ENCODE measurements around the gene SETD5. TPM values are rescaled to one million over a fixed set of nuclear protein-coding genes. Genes with fewer than 3 reads are reported as not detected.

The SETD5 gene
- total and polyA plus RNA-seq, 10 donors: 9.7 to 159 (median 118) TPM

DNA sequence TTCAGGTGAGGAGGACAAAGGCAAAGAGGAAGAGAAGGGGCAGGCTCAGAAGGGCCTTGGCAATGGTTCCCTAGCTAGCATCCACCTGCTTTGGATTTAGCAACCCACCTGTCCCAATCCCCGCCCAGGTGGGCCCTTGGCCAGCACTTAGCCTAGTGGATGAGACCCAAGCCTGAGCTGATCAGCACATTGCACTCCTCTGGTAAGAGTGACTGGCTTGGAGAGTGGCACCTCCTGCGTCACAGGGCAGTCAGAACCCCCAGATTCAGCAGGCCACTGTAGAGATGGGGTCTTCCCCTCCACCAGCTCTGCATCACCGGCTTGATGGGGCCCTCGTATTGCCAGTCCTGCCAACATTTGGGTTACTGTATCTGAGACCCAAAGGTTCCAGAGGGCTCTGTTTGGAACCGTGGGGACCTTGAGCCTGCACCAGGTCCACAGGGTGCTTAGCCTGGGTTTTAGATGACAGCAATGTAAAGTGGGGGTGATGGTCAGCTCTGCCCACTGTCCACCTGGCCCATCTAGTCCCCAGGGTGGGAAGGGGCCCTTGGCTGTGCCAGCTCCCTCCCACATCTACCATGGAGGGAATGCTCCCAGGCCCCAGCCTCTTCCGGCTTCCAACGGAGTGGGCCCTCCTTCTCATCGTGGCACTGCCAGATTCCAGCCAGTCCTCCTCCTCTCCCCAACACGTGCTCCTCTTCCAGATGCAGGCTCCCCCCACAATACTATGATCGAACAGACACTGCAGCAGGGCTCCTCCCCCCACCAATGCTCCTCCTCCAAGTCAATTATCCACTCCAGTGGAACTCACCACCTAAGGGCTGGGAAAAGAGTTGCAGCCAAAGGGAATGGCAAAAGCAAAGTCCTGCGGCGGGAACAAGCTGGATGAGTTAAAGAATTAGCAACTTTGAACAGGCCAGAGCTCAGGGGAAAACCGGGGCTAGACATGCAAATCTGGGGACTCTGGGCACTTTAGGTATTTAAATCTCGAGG, 110.5 kb downstream of the SETD5 start:
- Histone ChIP-seq H3K9me3 (no peaks in the 10 kb centered on the region), H3K36me3 (no peaks in the 10 kb centered on the region), H3K27ac (no peak overlapping the region), H3K27me3 (replicated peaks in 1 of 7) (peaks cover 0 to 39% (median 14%) of the 10 kb centered on the region in 7 donors), H3K4me3 (no peak overlapping the region), H3K4me1 (no peaks in the 10 kb centered on the region)
- intact Hi-C loops (cut with DNase I; ENCODE audit: low total_unique reads): no loop called here
- no peak for DNase-seq
- 64 to 67% (median 64%) methylated on average over 14 of the region's 14 CpGs for WGBS, 5 donors
- no peak for TF ChIP-seq POLR2A (IDR thresholded peaks at IDR 0.05)
- no peak for TF ChIP-seq POLR2AphosphoS5 (IDR thresholded peaks at IDR 0.05)
- TF ChIP-seq, protein P1, sequence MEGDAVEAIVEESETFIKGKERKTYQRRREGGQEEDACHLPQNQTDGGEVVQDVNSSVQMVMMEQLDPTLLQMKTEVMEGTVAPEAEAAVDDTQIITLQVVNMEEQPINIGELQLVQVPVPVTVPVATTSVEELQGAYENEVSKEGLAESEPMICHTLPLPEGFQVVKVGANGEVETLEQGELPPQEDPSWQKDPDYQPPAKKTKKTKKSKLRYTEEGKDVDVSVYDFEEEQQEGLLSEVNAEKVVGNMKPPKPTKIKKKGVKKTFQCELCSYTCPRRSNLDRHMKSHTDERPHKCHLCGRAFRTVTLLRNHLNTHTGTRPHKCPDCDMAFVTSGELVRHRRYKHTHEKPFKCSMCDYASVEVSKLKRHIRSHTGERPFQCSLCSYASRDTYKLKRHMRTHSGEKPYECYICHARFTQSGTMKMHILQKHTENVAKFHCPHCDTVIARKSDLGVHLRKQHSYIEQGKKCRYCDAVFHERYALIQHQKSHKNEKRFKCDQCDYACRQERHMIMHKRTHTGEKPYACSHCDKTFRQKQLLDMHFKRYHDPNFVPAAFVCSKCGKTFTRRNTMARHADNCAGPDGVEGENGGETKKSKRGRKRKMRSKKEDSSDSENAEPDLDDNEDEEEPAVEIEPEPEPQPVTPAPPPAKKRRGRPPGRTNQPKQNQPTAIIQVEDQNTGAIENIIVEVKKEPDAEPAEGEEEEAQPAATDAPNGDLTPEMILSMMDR (IDR thresholded peaks at IDR 0.05 in 8 of 11, conservative IDR thresholded peaks at IDR 0.05 in 3 of 11): no peak

DNA sequence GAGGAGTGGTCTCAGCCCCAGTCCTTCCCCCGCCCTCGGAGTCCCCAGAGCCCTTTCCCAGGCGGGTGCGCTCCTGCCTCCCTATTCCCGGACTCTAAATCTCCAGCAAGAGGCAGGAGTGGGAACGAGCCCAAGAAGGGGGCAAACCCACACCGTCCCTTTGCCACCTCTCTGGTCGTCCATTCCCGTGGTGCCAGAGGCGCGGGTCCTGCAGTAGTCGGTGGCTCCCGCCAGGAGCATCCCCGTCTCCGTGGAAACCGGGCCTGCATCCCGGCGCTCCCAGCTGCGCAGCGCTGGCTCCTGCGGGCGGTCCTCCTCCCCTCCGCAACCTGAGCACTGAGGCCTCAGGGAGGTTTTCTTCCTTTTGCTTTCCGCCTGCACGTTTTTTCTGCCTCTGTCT, 111.4 kb downstream of the SETD5 start:
- DNase-seq: no peak
- intact Hi-C loops (cut with DNase I; ENCODE audit: low total_unique reads): no loop called here
- Histone ChIP-seq H3K27me3 (replicated peaks in 1 of 7) (peaks cover 0 to 39% (median 14%) of the 10 kb centered on the region in 7 donors), H3K4me1 (no peaks in the 10 kb centered on the region), H3K36me3 (no peaks in the 10 kb centered on the region), H3K9me3 (no peaks in the 10 kb centered on the region), H3K27ac (no peak overlapping the region), H3K4me3 (no peak overlapping the region)
- WGBS, 5 donors: 16 to 27% (median 18%) methylated on average over 24 to 25 of the region's 25 CpGs
- TF ChIP-seq POLR2A (IDR thresholded peaks at IDR 0.05): no peak

DNA sequence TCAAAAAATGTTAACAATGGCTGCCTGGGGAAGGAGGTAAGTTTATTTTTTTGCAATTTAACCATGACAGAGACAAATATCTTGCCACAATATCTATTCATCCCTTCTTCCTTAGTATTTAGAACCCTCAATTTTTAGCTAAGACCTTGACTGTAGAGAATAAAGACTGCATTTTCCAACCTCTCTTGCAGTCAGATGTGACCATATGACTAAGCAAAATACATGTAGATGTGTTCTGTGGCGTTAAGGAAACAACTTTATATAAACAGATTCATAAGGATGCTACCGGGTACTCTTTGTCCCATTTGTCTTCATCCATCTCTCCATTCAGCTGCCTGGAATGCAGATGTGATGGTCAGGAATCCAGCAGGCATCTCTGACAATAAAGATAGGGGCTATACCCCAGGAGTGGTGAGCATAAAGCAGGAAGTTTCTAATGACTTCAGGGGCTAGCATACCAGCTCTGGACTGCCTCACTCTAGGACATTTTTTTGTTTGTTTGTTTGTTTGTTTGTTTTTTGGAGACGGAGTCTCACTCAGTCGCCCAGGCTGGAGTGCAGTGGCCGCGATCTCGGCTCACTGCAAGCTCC, 115.1 kb downstream of the SETD5 start:
- Histone ChIP-seq H3K36me3 (no peaks in the 10 kb centered on the region), H3K9me3 (no peaks in the 10 kb centered on the region), H3K27ac (no peak overlapping the region), H3K27me3 (replicated peaks in 1 of 7) (peaks cover 0 to 37% (median 14%) of the 10 kb centered on the region in 7 donors), H3K4me1 (no peaks in the 10 kb centered on the region), H3K4me3 (no peak overlapping the region)
- DNase-seq: no peak
- WGBS, 5 donors: 69 to 81% (median 77%) methylated on average over 7 of the region's 7 CpGs
- intact Hi-C loops (cut with DNase I; ENCODE audit: low total_unique reads): no loop called here
- TF ChIP-seq POLR2A (IDR thresholded peaks at IDR 0.05) (no peak), POLR2AphosphoS5 (IDR thresholded peaks at IDR 0.05) (no peak)
- TF ChIP-seq, protein P1 (IDR thresholded peaks at IDR 0.05 in 8 of 11, conservative IDR thresholded peaks at IDR 0.05 in 3 of 11): no peak

DNA sequence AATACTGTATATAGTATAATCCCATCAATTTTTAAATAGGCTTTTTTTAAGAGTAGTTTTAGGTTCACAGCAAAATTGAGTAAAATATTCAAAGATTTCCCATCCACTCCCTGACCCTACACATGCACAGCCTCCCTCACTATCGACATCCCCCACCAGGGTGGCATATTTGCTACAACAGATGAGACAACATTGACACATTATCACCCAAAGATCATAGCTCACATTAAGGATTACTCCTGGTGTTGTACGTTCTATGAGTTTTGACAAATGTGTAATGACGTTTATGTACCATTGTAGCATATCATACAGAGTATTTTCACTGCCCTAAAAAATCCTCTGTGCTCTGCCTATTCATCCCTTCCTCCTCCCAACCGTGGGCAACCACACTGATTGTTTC, 116.9 kb downstream of the SETD5 start:
- no peak overlapping the region for H3K4me3 ChIP-seq
- peaks cover 0 to 24% (median 8%) of the 10 kb centered on the region in 7 donors for H3K27me3 ChIP-seq (replicated peaks in 1 of 7)
- WGBS, 5 donors: 69 to 78% (median 71%) methylated on average over 4 of the region's 4 CpGs

More for the DNA sequence above, 116.9 kb downstream of the SETD5 start:
- TF ChIP-seq, protein P1 (IDR thresholded peaks at IDR 0.05 in 8 of 11, conservative IDR thresholded peaks at IDR 0.05 in 3 of 11): no peak
- TF ChIP-seq POLR2AphosphoS5 (IDR thresholded peaks at IDR 0.05) (no peak), POLR2A (IDR thresholded peaks at IDR 0.05) (no peak)
- H3K27ac ChIP-seq: no peak overlapping the region
- no peaks in the 10 kb centered on the region for H3K4me1 ChIP-seq
- DNase-seq: no peak
- no peaks in the 10 kb centered on the region for H3K9me3 ChIP-seq
- intact Hi-C loops (cut with DNase I; ENCODE audit: low total_unique reads): no loop called here
- no peaks in the 10 kb centered on the region for H3K36me3 ChIP-seq
